ENCODE results near the gene NKX1-1. TPM values are rescaled to one million over a fixed set of nuclear protein-coding genes. Genes with fewer than 3 reads are reported as not detected.

NKX1-1 gene
- total RNA-seq, 1 donor from 2014 or later, result not detected

- no peak overlapping the region for H3K27ac Mint-ChIP-seq
- H3K4me3 Mint-ChIP-seq, result no peak overlapping the region
- H3K9me3 Mint-ChIP-seq, result no peaks in the 10 kb centered on the region
- DNase-seq (ENCODE audit: low spot score in 2 of 2, unreplicated experiment in 2 of 2), result peak in 1 of 2 experiments; percentile 28
- H3K4me1 Mint-ChIP-seq, result no peaks in the 10 kb centered on the region
- TF ChIP-seq CTCF (IDR thresholded peaks at IDR 0.05; ENCODE audit: unreplicated experiment), result no peak
- H3K36me3 Mint-ChIP-seq, result no peaks in the 10 kb centered on the region
- H3K27me3 Mint-ChIP-seq (ENCODE audit: low read depth), result peaks cover 89% of the 10 kb centered on the region
These were observed 8.8 kb upstream of the NKX1-1 start for GRCh38 chr4:1414831-1415680.

GRCh38 chr4:1413687-1414479, 7.6 kb upstream of the NKX1-1 start:
- TF ChIP-seq CTCF (IDR thresholded peaks at IDR 0.05; ENCODE audit: unreplicated experiment), result no peak
- Mint-ChIP-seq H3K27ac (no peak overlapping the region), H3K27me3 (ENCODE audit: low read depth) (peaks cover 91% of the 10 kb centered on the region), H3K36me3 (no peaks in the 10 kb centered on the region), H3K4me3 (no peak overlapping the region), H3K4me1 (no peaks in the 10 kb centered on the region), H3K9me3 (no peaks in the 10 kb centered on the region)
- DNase-seq (ENCODE audit: low spot score in 2 of 2, unreplicated experiment in 2 of 2), result no peak

- peak in 1 of 2 experiments; percentile 31 for DNase-seq (ENCODE audit: low spot score in 2 of 2, unreplicated experiment in 2 of 2)
- Mint-ChIP-seq H3K27ac (no peak overlapping the region), H3K9me3 (no peaks in the 10 kb centered on the region), H3K36me3 (peaks cover 2% of the 10 kb centered on the region), H3K4me1 (no peaks in the 10 kb centered on the region), H3K4me3 (no peak overlapping the region), H3K27me3 (ENCODE audit: low read depth) (peaks cover 92% of the 10 kb centered on the region)
- no peak for TF ChIP-seq CTCF (IDR thresholded peaks at IDR 0.05; ENCODE audit: unreplicated experiment)
These were observed 7.0 kb upstream of the NKX1-1 start for GRCh38 chr4:1413204-1413663.

GRCh38 chr4:1412376-1413203, 6.3 kb upstream of the NKX1-1 start:
- TF ChIP-seq CTCF (IDR thresholded peaks at IDR 0.05; ENCODE audit: unreplicated experiment), result no peak
- Mint-ChIP-seq H3K9me3 (no peaks in the 10 kb centered on the region), H3K4me3 (no peak overlapping the region), H3K4me1 (no peaks in the 10 kb centered on the region), H3K27me3 (ENCODE audit: low read depth) (peaks cover 92% of the 10 kb centered on the region), H3K36me3 (peaks cover 2% of the 10 kb centered on the region), H3K27ac (no peak overlapping the region)
- DNase-seq (ENCODE audit: low spot score in 2 of 2, unreplicated experiment in 2 of 2), result peak in 1 of 2 experiments; percentile 24

All from mesothelial cell of epicardium (in vitro differentiated cells).